ENCODE results near the gene HOXC12.

DNA sequence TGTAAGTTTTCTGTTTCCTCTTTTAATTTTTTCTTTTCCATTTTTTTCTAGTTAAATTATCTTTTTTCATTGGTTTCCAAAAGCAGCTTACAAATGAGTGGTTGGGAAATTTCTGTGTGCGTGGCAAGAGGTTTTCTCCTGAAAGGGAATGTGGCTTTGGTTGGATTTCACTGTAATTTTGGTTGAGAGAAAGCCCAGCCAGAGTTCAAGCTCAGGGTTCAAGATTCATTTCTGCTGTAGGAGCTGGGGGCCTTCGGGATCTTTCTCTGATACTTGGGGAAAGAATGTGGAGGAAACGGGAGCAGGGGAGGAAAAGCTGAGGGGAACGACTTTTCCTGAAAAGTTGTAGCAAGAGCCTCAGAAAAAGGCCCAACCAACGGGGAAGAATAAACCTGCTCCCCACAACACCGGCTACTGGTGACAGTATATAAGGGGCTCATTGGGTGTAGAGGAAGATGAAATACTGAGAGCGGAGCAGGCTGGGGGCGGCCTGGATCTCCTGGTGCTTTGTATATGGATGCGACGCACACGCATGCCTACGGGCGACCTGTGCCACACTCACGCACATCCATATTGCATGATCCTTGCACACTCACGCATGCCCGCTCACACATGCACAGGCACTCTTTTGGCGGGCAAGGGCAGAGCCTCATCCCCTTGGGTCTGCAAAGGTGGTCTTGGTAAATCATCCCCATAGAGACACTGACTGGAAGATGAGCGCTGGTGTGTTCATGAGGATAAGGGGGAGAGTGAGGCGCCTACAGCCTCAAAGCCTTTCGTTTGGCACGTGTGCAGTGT is 32.2 kb downstream of the HOXC12 start:
- TF ChIP-seq CTCF (IDR thresholded peaks at IDR 0.05) (no peak), POLR2A (IDR thresholded peaks at IDR 0.05) (no peak), POLR2AphosphoS5 (IDR thresholded peaks at IDR 0.05) (no peak)

Data from suprapubic skin (tissue), 4 donors.